ENCODE measurements around the gene ALDH3B1. TPM values are rescaled to one million over a fixed set of nuclear protein-coding genes. Genes with fewer than 3 reads are reported as not detected.

The ALDH3B1 gene
- total RNA-seq, 1 donor from 2014 or later = 0.68 TPM

- no peak for DNase-seq
Measured at GRCh38 chr11:68044898-68045351, 34.8 kb downstream of the ALDH3B1 start.

- no peak for DNase-seq
Measured at GRCh38 chr11:68047437-68048290, 37.5 kb downstream of the ALDH3B1 start.

- no peak for DNase-seq
Measured at GRCh38 chr11:68048681-68049508, 38.8 kb downstream of the ALDH3B1 start.

- DNase-seq = no peak
Measured at GRCh38 chr11:68049509-68050370, 39.6 kb downstream of the ALDH3B1 start.

- no peak for DNase-seq
Measured at GRCh38 chr11:68050371-68050841, 40.3 kb downstream of the ALDH3B1 start.

GRCh38 chr11:68051191-68052136 is 41.3 kb downstream of the ALDH3B1 start:
- DNase-seq = peak; percentile 15

GRCh38 chr11:68052137-68052873 is 42.2 kb downstream of the ALDH3B1 start:
- no peak for DNase-seq

GRCh38 chr11:68053117-68053516 is 43.0 kb downstream of the ALDH3B1 start:
- DNase-seq = no peak

- DNase-seq = no peak
Measured at GRCh38 chr11:68053981-68054812, 44.1 kb downstream of the ALDH3B1 start.

GRCh38 chr11:68056317-68057285 is 46.5 kb downstream of the ALDH3B1 start:
- DNase-seq = no peak

GRCh38 chr11:68057807-68058206 is 47.7 kb downstream of the ALDH3B1 start:
- DNase-seq = no peak

- DNase-seq = no peak
Measured at GRCh38 chr11:68061508-68061907, 51.4 kb downstream of the ALDH3B1 start.

- peak; percentile 68 for DNase-seq
Measured at GRCh38 chr11:68064926-68065325, 54.8 kb downstream of the ALDH3B1 start.

- DNase-seq = no peak
Measured at GRCh38 chr11:68065841-68066240, 55.7 kb downstream of the ALDH3B1 start.

- DNase-seq = no peak
Measured at GRCh38 chr11:68066742-68067141, 56.6 kb downstream of the ALDH3B1 start.

- no peak for DNase-seq
Measured at GRCh38 chr11:68067991-68068390, 57.9 kb downstream of the ALDH3B1 start.

- DNase-seq = no peak
Measured at GRCh38 chr11:68071281-68072048, 61.3 kb downstream of the ALDH3B1 start.

All from dermis blood vessel endothelial cell (primary cell).